Spleen (tissue), 7 donors: ENCODE results near the gene PARD3.

ENCODE experiments used
- CTCF ChIP-seq, 11 experiments: fragments of 200-600 bp in 7 of 11; fragments of 450-650 bp in 4 of 11; sonication (generic) in 4 of 11; IDR thresholded peaks in 8 of 11; conservative IDR thresholded peaks in 3 of 11; 1 replicate in 7 of 11; 2 replicates in 4 of 11; pipeline versions ENCODE4 v1.4.0 to v1.8.0; 2016 to 2021; ENCODE audit warnings: antibody characterized with exemption in 11 of 11, inconsistent platforms in 4 of 11, mild to moderate bottlenecking in 1 of 11
- POLR2A ChIP-seq, 3 donors: fragments of 450-650 bp; IDR thresholded peaks; one replicate each; pipeline ENCODE4 v1.5.1; 2017; ENCODE audit warnings: antibody characterized with exemption in 3 of 3, mild to moderate bottlenecking in 1 of 3
- donor health status: DM: no; HTN: no; CAD: no; lungs with moderate emphysema.
- donor health status: DM: no; HTN: no; CAD: no.
- donor health status: DM: no; HTN: no; CAD: no.

- TF ChIP-seq CTCF (IDR thresholded peaks at IDR 0.05 in 8 of 11, conservative IDR thresholded peaks at IDR 0.05 in 3 of 11) (no peak), POLR2A (IDR thresholded peaks at IDR 0.05) (no peak)
These were observed 501.2 kb downstream of the PARD3 start for GRCh38 chr10:34313888-34314287.
